H1 (cell line): ENCODE data around the gene RALA. TPM values are rescaled to one million over a fixed set of nuclear protein-coding genes. Genes with fewer than 3 reads are reported as not detected.

Experiments
- CREB1 ChIP-seq: IDR thresholded peaks from 2 replicates; pipeline ENCODE4 v1.6.1; 2012; ENCODE audit warnings: inconsistent platforms
- GABPA ChIP-seq: IDR thresholded peaks from 2 replicates; pipeline ENCODE4 v1.6.1; 2011; ENCODE audit warnings: mild to moderate bottlenecking, low read length, moderate library complexity, borderline replicate concordance; ENCODE audit not compliant: insufficient read depth
- POLR2AphosphoS5 ChIP-seq: IDR thresholded peaks from 2 replicates; pipeline ENCODE4 v1.6.1; 2011; ENCODE audit warnings: low read depth, low read length
- POU5F1 ChIP-seq: IDR thresholded peaks from 2 replicates; pipeline ENCODE4 v1.6.1; 2011; ENCODE audit warnings: low read depth, mild to moderate bottlenecking, low read length, moderate library complexity
- TAF7 ChIP-seq: optimal IDR thresholded peaks from 2 replicates; pipeline ENCODE3; 2011; ENCODE audit warnings: low read depth, mild to moderate bottlenecking, inconsistent platforms, low read length, moderate library complexity, borderline replicate concordance
- polyA plus RNA-seq, 7 experiments: library from polyadenylated mRNA; depleted of rRNA in 3 of 7; stranded (reverse) in 5 of 7; unstranded in 2 of 7; fragments of >200 nt in 5 of 7; fragments of 200-250 nt in 2 of 7; gene quantifications; 1 replicate in 5 of 7; 2 replicates in 1 of 7; 4 replicates in 1 of 7; pipeline versions ENCODE4 v1.2.1 to v1.2.3, GENCODE V29; 2011 to 2013; ENCODE audit warnings: missing spikeins in 2 of 7, mixed read lengths in 2 of 7
- total RNA-seq: library from RNA; stranded (reverse); fragmentation: NEBNext Ultra II Directional; extraction: Animal tissue kit (Norgen Biotek cat#: 25700); gene quantifications from 2 replicates; pipeline ENCODE4 v1.2.1, GENCODE V29; 2021

The RALA gene
- total and polyA plus RNA-seq, 2 of the 8 experiments (the other 6 are each of a cell fraction or from before 2014, with no cell fraction given), result 24.1 to 72.8 TPM

GRCh38 chr7:39623047-39623731 lies at the start of gene RALA (continued):
- peak; percentile 57; the same call in 1 of the 2 replicates for TF ChIP-seq CREB1
- TF ChIP-seq GABPA, result peak; percentile 94
- TF ChIP-seq POU5F1, result no peak
- peak; percentile 72 for TF ChIP-seq TAF7
- TF ChIP-seq POLR2AphosphoS5, result peak; percentile 94
